Measurements from ENCODE around the gene KMT2B. TPM values are rescaled to one million over a fixed set of nuclear protein-coding genes. Genes with fewer than 3 reads are reported as not detected.

Gene KMT2B
- total and polyA plus RNA-seq, 9 of the 15 experiments (the other 6 are each of a cell fraction or from before 2014, with no cell fraction given), result 0.63 to 43.9 (median 8.1) TPM

DNA sequence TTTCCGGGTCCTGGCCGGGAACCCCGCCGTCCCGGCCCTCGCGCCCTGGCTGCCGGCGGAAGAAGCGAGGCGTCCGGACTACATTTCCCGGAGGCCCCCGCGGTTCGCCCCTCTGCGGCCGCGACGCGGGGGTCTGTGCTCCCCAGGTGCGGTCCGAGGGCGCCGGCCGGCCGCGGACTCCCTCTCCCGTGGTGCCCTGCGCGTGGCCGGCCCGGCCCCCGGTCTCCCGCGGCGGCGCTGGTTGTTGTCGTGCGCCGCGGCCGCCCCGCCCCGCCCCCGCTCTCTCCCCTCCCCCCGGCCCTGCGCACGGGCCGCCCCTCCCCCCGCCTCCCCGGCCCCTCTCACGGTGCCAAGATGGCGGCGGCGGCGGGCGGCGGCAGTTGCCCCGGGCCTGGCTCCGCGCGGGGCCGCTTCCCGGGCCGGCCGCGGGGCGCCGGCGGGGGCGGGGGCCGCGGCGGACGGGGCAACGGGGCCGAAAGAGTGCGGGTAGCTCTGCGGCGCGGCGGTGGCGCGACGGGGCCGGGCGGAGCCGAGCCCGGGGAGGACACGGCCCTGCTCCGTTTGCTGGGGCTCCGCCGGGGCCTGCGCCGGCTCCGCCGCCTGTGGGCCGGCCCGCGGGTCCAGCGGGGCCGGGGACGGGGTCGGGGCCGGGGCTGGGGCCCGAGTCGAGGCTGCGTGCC is at the start of gene KMT2B (continued):
- TF ChIP-seq ZKSCAN1 (IDR thresholded peaks at IDR 0.05; ENCODE audit: low read depth, low read length) (no peak), MEIS2 (IDR thresholded peaks at IDR 0.05; ENCODE audit: partially characterized antibody) (no peak), NR1H2 (CRISPR knock-in tag; IDR thresholded peaks at IDR 0.05) (no peak), SOX6 (IDR thresholded peaks at IDR 0.05) (no peak), HDAC1 (IDR thresholded peaks at IDR 0.05) (no peak), ZNF263 (CRISPR knock-in tag; IDR thresholded peaks at IDR 0.05; ENCODE audit: borderline replicate concordance) (no peak), MYC (IDR thresholded peaks at IDR 0.05; ENCODE audit: low read depth, low read length) (no peak; the same call in 1 of the 2 replicates), MYC (CRISPR knock-in tag; IDR thresholded peaks at IDR 0.05; ENCODE audit: borderline replicate concordance, low read depth) (no peak), RFX7 (CRISPR knock-in tag; IDR thresholded peaks at IDR 0.05) (no peak), ZNF174 (CRISPR knock-in tag; IDR thresholded peaks at IDR 0.05) (no peak), ARHGAP35 (IDR thresholded peaks at IDR 0.05; ENCODE audit: partially characterized antibody) (no peak), GABPA (tag; conservative IDR thresholded peaks at IDR 0.05; ENCODE audit: low read depth) (peak; percentile 82), NRF1 (conservative IDR thresholded peaks at IDR 0.05 in 1 of 2, IDR thresholded peaks at IDR 0.05 in 1 of 2) (peak; percentile 64 to 66; a peak in 2 of 4 replicates), TSC22D4 (tag; IDR thresholded peaks at IDR 0.05) (no peak), KLF16 (IDR thresholded peaks at IDR 0.05) (no peak), PHTF2 (CRISPR knock-in tag; IDR thresholded peaks at IDR 0.05) (no peak), CC2D1A (IDR thresholded peaks at IDR 0.05) (no peak)
- TF ChIP-seq, protein P1, sequence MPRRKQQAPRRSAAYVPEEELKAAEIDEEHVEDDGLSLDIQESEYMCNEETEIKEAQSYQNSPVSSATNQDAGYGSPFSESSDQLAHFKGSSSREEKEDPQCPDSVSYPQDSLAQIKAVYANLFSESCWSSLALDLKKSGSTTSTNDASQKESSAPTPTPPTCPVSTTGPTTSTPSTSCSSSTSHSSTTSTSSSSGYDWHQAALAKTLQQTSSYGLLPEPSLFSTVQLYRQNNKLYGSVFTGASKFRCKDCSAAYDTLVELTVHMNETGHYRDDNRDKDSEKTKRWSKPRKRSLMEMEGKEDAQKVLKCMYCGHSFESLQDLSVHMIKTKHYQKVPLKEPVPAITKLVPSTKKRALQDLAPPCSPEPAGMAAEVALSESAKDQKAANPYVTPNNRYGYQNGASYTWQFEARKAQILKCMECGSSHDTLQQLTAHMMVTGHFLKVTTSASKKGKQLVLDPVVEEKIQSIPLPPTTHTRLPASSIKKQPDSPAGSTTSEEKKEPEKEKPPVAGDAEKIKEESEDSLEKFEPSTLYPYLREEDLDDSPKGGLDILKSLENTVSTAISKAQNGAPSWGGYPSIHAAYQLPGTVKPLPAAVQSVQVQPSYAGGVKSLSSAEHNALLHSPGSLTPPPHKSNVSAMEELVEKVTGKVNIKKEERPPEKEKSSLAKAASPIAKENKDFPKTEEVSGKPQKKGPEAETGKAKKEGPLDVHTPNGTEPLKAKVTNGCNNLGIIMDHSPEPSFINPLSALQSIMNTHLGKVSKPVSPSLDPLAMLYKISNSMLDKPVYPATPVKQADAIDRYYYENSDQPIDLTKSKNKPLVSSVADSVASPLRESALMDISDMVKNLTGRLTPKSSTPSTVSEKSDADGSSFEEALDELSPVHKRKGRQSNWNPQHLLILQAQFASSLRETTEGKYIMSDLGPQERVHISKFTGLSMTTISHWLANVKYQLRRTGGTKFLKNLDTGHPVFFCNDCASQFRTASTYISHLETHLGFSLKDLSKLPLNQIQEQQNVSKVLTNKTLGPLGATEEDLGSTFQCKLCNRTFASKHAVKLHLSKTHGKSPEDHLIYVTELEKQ (CRISPR knock-in tag; IDR thresholded peaks at IDR 0.05), result no peak
- TF ChIP-seq, protein P2, sequence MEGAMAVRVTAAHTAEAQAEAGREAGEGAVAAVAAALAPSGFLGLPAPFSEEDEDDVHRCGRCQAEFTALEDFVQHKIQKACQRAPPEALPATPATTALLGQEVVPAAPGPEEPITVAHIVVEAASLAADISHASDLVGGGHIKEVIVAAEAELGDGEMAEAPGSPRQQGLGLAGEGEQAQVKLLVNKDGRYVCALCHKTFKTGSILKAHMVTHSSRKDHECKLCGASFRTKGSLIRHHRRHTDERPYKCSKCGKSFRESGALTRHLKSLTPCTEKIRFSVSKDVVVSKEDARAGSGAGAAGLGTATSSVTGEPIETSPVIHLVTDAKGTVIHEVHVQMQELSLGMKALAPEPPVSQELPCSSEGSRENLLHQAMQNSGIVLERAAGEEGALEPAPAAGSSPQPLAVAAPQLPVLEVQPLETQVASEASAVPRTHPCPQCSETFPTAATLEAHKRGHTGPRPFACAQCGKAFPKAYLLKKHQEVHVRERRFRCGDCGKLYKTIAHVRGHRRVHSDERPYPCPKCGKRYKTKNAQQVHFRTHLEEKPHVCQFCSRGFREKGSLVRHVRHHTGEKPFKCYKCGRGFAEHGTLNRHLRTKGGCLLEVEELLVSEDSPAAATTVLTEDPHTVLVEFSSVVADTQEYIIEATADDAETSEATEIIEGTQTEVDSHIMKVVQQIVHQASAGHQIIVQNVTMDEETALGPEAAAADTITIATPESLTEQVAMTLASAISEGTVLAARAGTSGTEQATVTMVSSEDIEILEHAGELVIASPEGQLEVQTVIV (CRISPR knock-in tag; IDR thresholded peaks at IDR 0.05; ENCODE audit: borderline replicate concordance), result no peak
- TF ChIP-seq, protein P3, sequence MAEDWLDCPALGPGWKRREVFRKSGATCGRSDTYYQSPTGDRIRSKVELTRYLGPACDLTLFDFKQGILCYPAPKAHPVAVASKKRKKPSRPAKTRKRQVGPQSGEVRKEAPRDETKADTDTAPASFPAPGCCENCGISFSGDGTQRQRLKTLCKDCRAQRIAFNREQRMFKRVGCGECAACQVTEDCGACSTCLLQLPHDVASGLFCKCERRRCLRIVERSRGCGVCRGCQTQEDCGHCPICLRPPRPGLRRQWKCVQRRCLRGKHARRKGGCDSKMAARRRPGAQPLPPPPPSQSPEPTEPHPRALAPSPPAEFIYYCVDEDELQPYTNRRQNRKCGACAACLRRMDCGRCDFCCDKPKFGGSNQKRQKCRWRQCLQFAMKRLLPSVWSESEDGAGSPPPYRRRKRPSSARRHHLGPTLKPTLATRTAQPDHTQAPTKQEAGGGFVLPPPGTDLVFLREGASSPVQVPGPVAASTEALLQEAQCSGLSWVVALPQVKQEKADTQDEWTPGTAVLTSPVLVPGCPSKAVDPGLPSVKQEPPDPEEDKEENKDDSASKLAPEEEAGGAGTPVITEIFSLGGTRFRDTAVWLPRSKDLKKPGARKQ (CRISPR knock-in tag; IDR thresholded peaks at IDR 0.05), result no peak
- TF ChIP-seq, protein P4, sequence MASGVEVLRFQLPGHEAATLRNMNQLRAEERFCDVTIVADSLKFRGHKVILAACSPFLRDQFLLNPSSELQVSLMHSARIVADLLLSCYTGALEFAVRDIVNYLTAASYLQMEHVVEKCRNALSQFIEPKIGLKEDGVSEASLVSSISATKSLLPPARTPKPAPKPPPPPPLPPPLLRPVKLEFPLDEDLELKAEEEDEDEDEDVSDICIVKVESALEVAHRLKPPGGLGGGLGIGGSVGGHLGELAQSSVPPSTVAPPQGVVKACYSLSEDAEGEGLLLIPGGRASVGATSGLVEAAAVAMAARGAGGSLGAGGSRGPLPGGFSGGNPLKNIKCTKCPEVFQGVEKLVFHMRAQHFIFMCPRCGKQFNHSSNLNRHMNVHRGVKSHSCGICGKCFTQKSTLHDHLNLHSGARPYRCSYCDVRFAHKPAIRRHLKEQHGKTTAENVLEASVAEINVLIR (CRISPR knock-in tag; IDR thresholded peaks at IDR 0.05), result peak; percentile 69

Measured in K562 (cell line).